ENCODE measurements around the gene OIP5.
"Not testable (repeated sequence)": the region's sequence is repeated elsewhere in the genome, so short reads cannot be mapped to it uniquely, and the experiment has no call there.

The OIP5 gene

DNA sequence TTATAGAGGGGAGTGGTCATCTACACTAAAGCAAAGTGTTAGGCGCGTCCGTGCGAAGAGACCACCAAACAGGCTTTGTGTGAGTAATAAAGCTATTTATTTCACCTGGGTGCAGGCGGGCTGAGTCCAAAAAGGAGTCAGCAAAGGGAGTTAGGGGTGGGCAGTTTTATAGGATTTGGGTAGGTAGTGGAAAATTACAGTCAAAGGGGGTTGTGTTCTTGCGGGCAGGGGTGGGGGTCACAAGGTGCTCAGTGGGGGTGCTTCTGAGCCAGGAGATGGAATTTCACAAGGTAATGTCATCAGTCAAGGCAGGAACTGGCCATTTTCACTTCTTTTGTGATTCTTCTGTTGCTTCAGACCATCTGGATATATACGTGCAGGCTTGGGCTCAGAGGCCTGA lies 47.1 kb downstream of the OIP5 start:
- H3K36me3 Mint-ChIP-seq (ENCODE audit: low read depth): peaks cover 62% of the 10 kb centered on the region
- intact Hi-C loops (cut with micrococcal nuclease): loop anchor here (10.0 kb wide), 1 partner anchor 120 kb away; the partner anchor contains the start of gene NDUFAF1
- H3K4me3 Mint-ChIP-seq: peak overlapping the region; percentile 92
- H3K27ac Mint-ChIP-seq: peak overlapping the region; percentile 97
- H3K27me3 Mint-ChIP-seq: no peaks in the 10 kb centered on the region
- H3K4me1 Mint-ChIP-seq (ENCODE audit: low read depth): peaks cover 29% of the 10 kb centered on the region
- no peaks in the 10 kb centered on the region for H3K9me3 Mint-ChIP-seq

DNA sequence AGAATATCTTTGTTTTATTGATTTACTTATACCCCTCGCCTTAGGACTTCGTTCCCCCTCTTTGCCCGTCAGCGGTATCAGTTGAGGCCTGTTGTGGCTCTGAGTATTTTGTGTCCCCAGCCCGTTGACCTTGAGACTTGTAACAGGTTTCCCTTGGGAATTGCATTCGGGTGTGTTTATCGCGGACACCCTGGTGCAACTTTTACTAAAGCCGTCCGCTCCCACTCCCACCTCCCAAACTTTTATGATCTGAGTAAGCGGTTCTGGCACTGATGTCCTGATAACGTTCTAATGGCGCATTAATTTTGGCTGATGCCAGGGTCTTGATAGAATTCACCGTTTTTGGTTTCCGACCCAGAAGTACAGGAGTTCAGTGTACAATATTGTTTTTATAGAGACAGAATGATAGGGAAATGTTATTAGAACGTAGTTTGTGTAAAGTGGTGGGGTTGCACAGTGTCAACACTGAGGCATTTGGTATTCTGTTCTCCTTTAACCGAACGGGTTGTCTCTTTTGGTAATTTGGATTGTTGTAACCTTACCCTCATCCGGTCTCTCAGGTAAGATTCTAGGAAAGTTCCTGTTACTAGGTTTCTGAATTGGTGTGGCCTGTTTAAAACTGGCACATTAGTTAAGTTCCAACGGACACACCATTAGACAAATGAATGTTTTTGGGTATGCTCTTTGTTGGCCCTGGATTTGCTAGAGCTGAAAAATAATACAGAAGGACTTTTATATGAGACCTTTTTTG lies 47.8 kb downstream of the OIP5 start:
- Mint-ChIP-seq H3K27me3 (no peaks in the 10 kb centered on the region), H3K36me3 (ENCODE audit: low read depth) (peaks cover 68% of the 10 kb centered on the region)

DNA sequence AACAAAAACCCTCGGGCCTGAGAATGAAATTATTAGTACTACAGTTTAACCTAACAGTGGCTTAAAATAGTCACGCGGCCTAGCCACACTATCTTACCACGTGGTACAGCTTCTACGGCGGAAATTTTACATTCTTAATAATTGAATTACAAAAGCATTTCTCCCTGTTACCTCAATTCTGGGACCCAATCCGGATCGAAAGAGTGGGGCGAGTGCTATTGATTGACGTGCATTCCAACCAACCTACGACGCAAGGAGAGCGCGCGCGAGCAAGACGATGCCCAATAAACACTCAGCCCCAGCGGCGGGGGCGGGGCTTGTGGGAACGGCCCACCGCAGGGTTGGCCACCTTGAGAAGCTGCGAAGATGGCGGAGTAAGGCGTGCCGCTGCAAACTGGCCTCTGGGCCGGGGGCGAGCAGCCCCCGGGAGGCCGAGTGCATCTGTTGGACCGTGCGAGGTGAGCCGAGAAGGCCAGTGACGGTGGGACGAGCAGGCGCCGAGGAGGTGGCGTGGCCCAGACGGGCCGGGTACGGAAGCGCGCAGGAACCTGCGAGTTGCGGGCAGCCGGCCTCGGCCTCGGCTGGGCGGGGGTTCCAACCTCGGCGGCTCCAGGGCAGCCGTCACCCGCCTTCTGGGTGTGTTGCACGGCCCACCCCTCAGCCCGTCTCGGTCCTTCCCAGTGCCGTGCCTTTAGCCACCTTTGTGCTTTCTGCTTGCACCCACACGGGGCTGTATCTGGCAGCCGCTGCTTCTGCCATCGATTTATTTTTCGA lies 48.6 kb downstream of the OIP5 start:
- Mint-ChIP-seq H3K4me1 (ENCODE audit: low read depth) (peaks cover 28% of the 10 kb centered on the region), H3K27ac (peak overlapping the region; percentile 97), H3K27me3 (no peaks in the 10 kb centered on the region), H3K4me3 (peak overlapping the region; percentile 92), H3K36me3 (ENCODE audit: low read depth) (peaks cover 73% of the 10 kb centered on the region), H3K9me3 (no peaks in the 10 kb centered on the region)
- intact Hi-C loops (cut with micrococcal nuclease): loop anchor here (2.0 to 10.0 kb wide), 2 partner anchors 53 to 121 kb away; partner anchors contain the start of genes CHP1, EXD1 and NDUFAF1

More for the DNA sequence above, 47.8 kb downstream of the OIP5 start:
- H3K4me3 Mint-ChIP-seq: peak overlapping the region; percentile 92
- H3K9me3 Mint-ChIP-seq: no peaks in the 10 kb centered on the region
- intact Hi-C loops (cut with micrococcal nuclease): loop anchor here (10.0 kb wide), 1 partner anchor 120 kb away; the partner anchor contains the start of gene NDUFAF1
- peaks cover 29% of the 10 kb centered on the region for H3K4me1 Mint-ChIP-seq (ENCODE audit: low read depth)
- peak overlapping the region; percentile 97 for H3K27ac Mint-ChIP-seq

DNA sequence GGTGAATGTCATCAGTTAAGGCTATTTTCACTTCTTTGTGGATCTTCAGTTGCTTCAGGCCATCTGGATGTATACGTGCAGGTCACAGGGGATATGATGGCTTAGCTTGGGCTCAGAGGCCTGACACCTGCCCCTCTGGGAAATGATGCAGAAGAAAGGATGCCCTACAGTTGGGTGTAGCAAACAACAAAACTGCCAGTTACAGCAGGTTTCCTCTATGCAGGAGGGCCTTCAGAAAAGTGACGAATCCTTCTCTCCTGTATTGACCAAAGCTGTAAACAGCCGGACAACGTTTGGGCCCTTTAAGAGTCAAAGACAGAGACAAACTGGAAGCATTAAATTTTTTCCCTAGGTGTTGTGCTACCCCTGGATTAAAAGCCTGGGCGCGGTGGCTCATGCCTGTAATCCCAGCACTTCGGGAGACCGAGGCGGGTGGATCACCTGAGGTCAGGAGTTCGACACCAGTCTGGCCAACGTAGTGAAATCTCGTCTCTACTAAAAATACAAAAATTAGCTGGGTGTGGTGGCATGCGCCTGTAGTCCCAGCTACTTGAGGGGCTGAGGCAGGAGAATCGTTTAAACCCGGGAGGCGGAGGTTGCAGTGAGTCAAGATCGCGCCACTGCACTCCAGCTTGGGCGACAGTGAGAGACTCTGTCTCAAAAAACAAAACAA lies 49.3 kb downstream of the OIP5 start:
- H3K36me3 Mint-ChIP-seq (ENCODE audit: low read depth): peaks cover 72% of the 10 kb centered on the region
- intact Hi-C loops (cut with micrococcal nuclease): loop anchor here (2.0 to 10.0 kb wide), 2 partner anchors 52 to 122 kb away; partner anchors contain the start of genes CHP1, EXD1 and NDUFAF1

DNA sequence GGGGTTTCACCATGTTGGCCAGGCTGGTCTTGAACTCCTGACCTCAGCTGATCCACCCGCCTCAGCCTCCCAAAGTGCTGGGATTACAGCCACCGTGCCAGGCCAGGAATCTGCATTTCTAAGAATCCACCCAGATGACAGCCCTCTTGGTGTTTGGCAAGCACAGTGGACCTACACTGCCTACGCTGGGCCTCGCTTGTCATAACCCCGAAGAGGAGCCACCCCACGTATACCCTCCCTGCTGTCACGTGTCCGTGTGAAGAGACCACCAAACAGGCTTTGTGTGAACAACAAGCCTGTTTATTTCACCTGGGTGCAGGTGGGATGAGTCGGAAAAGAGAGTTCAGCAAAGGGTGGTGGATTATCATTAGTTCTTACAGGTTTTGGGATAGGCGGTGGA lies 50.0 kb downstream of the OIP5 start:
- not testable (repeated sequence) for H3K4me3 Mint-ChIP-seq
- peaks cover 21% of the 10 kb centered on the region for H3K4me1 Mint-ChIP-seq (ENCODE audit: low read depth)
- intact Hi-C loops (cut with micrococcal nuclease): loop anchor here (2.0 to 10.0 kb wide), 2 partner anchors 52 to 122 kb away; partner anchors contain the start of genes CHP1, EXD1 and NDUFAF1

More for the DNA sequence above, 49.3 kb downstream of the OIP5 start:
- H3K9me3 Mint-ChIP-seq, H3K27me3 Mint-ChIP-seq: not testable (repeated sequence)
- H3K27ac Mint-ChIP-seq: peak overlapping the region; percentile 97
- peaks cover 23% of the 10 kb centered on the region for H3K4me1 Mint-ChIP-seq (ENCODE audit: low read depth)
- H3K4me3 Mint-ChIP-seq: peak overlapping the region; percentile 92

DNA sequence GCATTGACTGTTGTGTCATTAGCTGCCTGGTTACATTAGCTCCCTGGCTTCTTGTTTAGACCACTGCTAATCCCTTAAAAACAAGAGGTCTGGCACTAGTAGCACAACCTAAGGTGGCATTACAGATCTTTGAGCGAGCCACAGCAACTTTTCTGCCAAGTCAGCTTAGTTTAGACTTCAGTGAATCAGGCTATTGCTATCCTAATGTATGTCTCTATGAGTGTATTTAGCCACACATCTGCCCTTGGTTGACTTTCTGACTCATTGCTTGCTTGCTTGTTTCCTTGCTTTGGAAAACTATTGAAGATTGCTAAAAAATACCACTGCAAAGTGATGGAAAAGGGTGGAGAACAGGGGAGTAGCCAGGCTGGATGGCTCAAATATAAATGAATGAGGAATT lies 51.2 kb downstream of the OIP5 start:
- no peaks in the 10 kb centered on the region for H3K9me3 Mint-ChIP-seq

More for the DNA sequence above, 50.0 kb downstream of the OIP5 start:
- not testable (repeated sequence) for H3K9me3 Mint-ChIP-seq, H3K27me3 Mint-ChIP-seq
- Mint-ChIP-seq H3K27ac (peak overlapping the region; percentile 97), H3K36me3 (ENCODE audit: low read depth) (peaks cover 70% of the 10 kb centered on the region)

DNA sequence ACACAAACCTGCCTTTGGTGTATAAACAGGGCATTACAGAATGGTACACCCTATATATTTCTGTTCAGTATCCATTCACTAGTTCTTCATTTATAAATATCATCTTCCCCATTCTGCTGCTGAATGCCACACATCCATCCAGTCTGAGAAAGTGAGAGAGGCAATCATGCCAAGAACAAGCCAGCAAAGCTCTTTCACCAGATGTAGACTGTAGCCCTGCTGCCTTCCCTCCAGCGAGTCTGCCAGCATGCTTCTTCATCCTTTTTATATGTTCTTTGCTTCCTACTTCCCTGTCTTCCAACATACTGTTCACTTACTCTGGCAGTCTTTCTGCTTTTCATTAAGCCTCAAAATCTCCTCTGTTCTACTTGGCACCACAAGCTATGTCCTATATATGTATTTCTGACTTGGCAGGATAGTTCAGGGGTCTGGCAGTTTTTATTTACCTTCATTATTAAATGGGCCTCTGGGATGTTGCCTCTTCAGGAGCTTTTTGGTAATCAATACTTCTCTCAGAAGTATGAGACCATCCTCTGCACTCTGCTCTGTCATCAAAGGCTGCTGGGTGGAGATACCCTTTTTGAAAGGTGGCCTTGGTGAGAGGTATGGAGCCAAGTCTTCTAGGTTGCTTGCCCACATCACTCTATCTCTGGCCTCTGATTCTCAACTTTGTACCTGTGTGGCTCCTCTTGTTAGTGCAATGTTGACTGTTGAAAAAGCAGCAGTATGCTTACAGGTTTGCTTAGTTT lies 52.7 kb downstream of the OIP5 start:
- no peak overlapping the region for H3K27ac Mint-ChIP-seq

More for the DNA sequence above, 51.2 kb downstream of the OIP5 start:
- Mint-ChIP-seq H3K27me3 (no peaks in the 10 kb centered on the region), H3K4me3 (no peak overlapping the region), H3K4me1 (ENCODE audit: low read depth) (peaks cover 13% of the 10 kb centered on the region), H3K27ac (no peak overlapping the region), H3K36me3 (ENCODE audit: low read depth) (peaks cover 70% of the 10 kb centered on the region)
- intact Hi-C loops (cut with micrococcal nuclease): loop anchor here (10.0 kb wide), 1 partner anchor 124 kb away; the partner anchor contains the start of gene NDUFAF1

DNA sequence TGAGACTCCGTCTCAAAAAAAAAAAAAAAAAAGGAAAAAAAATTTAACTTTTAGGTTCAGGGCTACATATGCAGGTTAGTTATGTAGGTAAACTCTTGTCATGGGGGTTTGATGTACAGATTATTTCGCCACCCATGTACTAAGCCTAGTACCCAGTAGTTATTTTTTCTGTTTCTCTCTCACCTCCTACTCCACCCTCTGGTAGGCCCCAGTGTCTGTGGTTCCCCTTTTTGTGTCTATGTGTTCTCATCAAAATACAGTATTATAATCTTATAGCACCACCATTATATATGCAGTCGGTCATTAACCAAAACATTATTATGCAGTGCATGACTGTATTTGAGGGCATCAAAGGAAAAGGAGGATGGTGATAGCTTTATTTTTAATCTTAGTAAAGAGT lies 54.1 kb downstream of the OIP5 start:
- Mint-ChIP-seq H3K4me3 (no peak overlapping the region), H3K27ac (peak overlapping the region; percentile 37), H3K4me1 (ENCODE audit: low read depth) (no peaks in the 10 kb centered on the region), H3K27me3 (no peaks in the 10 kb centered on the region), H3K36me3 (ENCODE audit: low read depth) (peaks cover 73% of the 10 kb centered on the region), H3K9me3 (no peaks in the 10 kb centered on the region)
- intact Hi-C loops (cut with micrococcal nuclease): no loop called here

More for the DNA sequence above, 52.7 kb downstream of the OIP5 start:
- no peak overlapping the region for H3K4me3 Mint-ChIP-seq
- peaks cover 4% of the 10 kb centered on the region for H3K4me1 Mint-ChIP-seq (ENCODE audit: low read depth)
- intact Hi-C loops (cut with micrococcal nuclease): loop anchor here (10.0 kb wide), 1 partner anchor 125 kb away; the partner anchor contains the start of gene NDUFAF1
- no peaks in the 10 kb centered on the region for H3K27me3 Mint-ChIP-seq
- no peaks in the 10 kb centered on the region for H3K9me3 Mint-ChIP-seq
- peaks cover 70% of the 10 kb centered on the region for H3K36me3 Mint-ChIP-seq (ENCODE audit: low read depth)

DNA sequence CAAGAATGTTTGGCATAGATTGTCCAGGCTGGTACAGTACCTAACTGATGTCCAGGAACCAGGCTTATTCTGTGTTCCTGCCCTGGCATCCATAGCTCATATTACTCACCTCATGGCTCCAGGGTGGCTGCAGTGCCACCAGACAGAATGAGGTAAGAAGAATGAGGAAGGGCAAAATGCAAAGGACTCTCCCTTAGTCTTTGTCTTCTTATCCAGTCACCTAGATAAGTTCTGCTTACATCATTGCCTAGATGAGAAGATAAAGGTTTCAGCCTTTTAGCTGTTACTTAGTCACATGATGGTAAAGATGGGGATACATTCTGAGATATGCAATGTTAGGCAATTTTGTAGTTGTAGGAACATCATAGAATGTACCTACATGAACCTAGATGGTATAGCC lies 55.6 kb downstream of the OIP5 start:
- Mint-ChIP-seq H3K4me3 (no peak overlapping the region), H3K36me3 (ENCODE audit: low read depth) (peaks cover 77% of the 10 kb centered on the region), H3K27me3 (no peaks in the 10 kb centered on the region), H3K27ac (no peak overlapping the region), H3K9me3 (no peaks in the 10 kb centered on the region), H3K4me1 (ENCODE audit: low read depth) (no peaks in the 10 kb centered on the region)
- intact Hi-C loops (cut with micrococcal nuclease): no loop called here

DNA sequence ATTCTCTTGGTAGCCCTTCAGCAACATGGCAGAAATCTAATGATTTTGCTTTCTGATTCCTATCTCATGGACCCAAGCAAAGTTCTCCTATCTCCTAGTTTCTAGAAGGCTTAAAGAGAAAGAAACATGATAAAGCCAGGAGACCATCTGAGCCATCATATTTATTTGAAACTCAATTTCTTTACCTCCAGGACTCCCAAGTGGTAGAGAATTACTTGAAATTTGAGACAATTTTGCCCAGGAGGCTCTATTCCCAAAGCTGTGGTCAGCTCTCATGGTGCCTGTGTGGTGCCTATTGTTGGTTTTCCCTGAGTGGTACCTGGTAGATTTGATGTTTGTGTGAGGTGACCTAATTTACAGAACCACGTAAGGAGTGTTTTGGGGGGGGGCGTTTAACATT lies 62.5 kb downstream of the OIP5 start:
- Mint-ChIP-seq H3K27ac (no peak overlapping the region), H3K36me3 (ENCODE audit: low read depth) (peaks cover 95% of the 10 kb centered on the region)

DNA sequence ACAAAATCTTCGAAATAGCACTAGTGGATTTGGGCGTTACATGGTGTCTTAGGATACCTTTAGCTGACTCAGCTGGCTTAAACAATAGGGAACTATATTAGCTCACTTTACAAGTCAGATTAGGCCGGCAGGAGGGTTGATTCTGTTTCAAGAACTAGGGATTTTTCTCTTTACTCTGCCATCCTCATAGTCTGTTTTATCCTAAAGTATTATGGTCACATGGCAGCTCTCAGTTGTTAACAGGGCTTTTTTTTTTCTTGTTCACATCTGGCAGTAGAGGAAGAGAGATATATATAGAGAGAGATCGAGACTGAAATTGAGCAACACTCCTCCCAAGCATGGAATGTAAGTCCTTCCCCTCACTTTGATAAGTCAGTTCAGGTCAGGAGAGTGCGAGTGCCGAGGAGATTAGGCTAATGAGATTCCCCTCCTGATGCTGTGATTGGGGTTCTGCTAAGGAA lies 68.5 kb downstream of the OIP5 start:
- Mint-ChIP-seq H3K9me3 (no peaks in the 10 kb centered on the region), H3K27ac (peak overlapping the region; percentile 59), H3K27me3 (no peaks in the 10 kb centered on the region), H3K36me3 (ENCODE audit: low read depth) (peaks cover 90% of the 10 kb centered on the region), H3K4me1 (ENCODE audit: low read depth) (peaks cover 20% of the 10 kb centered on the region), H3K4me3 (no peak overlapping the region)
- intact Hi-C loops (cut with micrococcal nuclease): no loop called here

More for the DNA sequence above, 62.5 kb downstream of the OIP5 start:
- Mint-ChIP-seq H3K4me3 (no peak overlapping the region), H3K27me3 (no peaks in the 10 kb centered on the region), H3K9me3 (no peaks in the 10 kb centered on the region), H3K4me1 (ENCODE audit: low read depth) (no peaks in the 10 kb centered on the region)
- intact Hi-C loops (cut with micrococcal nuclease): no loop called here

DNA sequence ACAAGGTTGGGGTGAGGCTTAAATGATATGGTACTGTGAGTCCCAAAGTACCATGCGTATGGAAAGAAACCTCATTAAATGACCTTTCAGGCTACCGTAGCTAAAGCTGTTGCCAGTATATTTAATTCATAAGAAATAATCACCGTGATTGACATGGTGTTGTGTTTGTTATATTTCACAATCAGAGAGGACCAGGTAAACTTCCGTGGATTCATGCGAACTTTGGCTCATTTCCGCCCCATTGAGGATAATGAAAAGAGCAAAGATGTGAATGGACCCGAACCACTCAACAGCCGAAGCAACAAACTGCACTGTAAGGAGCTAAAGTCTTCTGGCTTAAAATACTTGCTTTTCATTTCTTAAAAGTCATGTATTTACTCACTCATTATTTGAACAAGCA lies 69.8 kb downstream of the OIP5 start:
- no peaks in the 10 kb centered on the region for H3K27me3 Mint-ChIP-seq
- no peak overlapping the region for H3K4me3 Mint-ChIP-seq
- no peak overlapping the region for H3K27ac Mint-ChIP-seq
- peaks cover 28% of the 10 kb centered on the region for H3K4me1 Mint-ChIP-seq (ENCODE audit: low read depth)
- H3K36me3 Mint-ChIP-seq (ENCODE audit: low read depth): peaks cover 89% of the 10 kb centered on the region
- H3K9me3 Mint-ChIP-seq: no peaks in the 10 kb centered on the region
- intact Hi-C loops (cut with micrococcal nuclease): no loop called here

DNA sequence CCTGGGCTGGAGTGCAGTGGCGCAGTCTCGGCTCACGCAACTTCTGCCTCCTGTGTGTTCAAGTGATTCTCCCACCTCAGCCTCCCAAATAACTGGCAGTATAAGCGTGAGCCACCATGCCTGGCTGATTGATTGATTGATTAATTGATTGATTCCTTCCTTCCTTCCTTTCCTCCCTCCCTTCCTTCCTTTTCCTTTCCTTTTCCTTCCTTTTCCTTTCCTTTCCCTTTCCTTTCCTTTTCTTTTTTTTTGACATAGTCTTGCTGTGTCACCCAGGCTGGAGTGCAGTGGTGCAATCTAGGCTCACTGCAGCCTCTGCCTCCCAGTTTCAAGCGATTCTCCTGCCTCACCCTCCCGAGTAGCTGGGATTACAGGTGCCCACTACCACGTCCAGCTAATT lies 71.5 kb downstream of the OIP5 start:
- H3K4me3 Mint-ChIP-seq; H3K27me3 Mint-ChIP-seq; intact Hi-C loops (cut with micrococcal nuclease); H3K27ac Mint-ChIP-seq; H3K9me3 Mint-ChIP-seq: not testable (repeated sequence)
- Mint-ChIP-seq H3K4me1 (ENCODE audit: low read depth) (peaks cover 28% of the 10 kb centered on the region), H3K36me3 (ENCODE audit: low read depth) (peaks cover 83% of the 10 kb centered on the region)

Data from dendritic cell treated with granulocyte-macrophage colony-stimulating factor and Interleukin-4, amounts not matched to agents 40 ng/mL and 50 ng/mL, for 4 days (primary cell).